Body of pancreas (tissue), 4 donors: Measurements from ENCODE around the gene WDR33.

ENCODE experiments used
- POLR2A ChIP-seq, 3 donors: fragments of 450-650 bp; IDR thresholded peaks; one replicate each; pipeline ENCODE4 v1.6.1; 2016; ENCODE audit warnings: antibody characterized with exemption in 3 of 3, mild to moderate bottlenecking in 2 of 3
- TF ChIP-seq, protein P1 (sequence below), 7 experiments: fragments of 450-650 bp in 4 of 7; fragments of 200-600 bp in 3 of 7; sonication (generic) in 3 of 7; IDR thresholded peaks; one replicate each; pipeline ENCODE4 v1.5.1; 2016 to 2019; ENCODE audit warnings: antibody characterized with exemption in 7 of 7

DNA sequence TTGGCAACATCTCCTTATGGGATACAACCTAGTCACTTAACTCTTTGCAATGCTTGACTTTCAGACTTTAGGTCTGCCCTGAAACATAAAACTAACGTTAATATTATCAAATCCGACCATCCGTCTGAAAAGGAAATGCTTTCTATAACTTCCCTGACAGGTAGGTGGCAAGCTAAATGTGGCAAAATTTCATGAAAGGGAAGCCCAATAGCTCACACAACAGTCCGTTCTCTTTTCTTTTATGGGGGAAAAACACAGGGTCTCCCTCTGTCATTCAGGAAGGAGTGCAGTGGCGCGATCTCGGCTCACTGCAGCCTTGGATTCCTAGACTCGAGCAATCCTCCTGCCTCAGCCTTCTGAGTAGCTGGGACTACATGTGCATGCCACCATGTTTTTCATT is 56.8 kb downstream of the WDR33 start:
- no peak for TF ChIP-seq POLR2A (IDR thresholded peaks at IDR 0.05)
- TF ChIP-seq, protein P1, sequence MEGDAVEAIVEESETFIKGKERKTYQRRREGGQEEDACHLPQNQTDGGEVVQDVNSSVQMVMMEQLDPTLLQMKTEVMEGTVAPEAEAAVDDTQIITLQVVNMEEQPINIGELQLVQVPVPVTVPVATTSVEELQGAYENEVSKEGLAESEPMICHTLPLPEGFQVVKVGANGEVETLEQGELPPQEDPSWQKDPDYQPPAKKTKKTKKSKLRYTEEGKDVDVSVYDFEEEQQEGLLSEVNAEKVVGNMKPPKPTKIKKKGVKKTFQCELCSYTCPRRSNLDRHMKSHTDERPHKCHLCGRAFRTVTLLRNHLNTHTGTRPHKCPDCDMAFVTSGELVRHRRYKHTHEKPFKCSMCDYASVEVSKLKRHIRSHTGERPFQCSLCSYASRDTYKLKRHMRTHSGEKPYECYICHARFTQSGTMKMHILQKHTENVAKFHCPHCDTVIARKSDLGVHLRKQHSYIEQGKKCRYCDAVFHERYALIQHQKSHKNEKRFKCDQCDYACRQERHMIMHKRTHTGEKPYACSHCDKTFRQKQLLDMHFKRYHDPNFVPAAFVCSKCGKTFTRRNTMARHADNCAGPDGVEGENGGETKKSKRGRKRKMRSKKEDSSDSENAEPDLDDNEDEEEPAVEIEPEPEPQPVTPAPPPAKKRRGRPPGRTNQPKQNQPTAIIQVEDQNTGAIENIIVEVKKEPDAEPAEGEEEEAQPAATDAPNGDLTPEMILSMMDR (IDR thresholded peaks at IDR 0.05), result no peak
